ENCODE measurements around the gene AFM.

The AFM gene

GRCh38 chr4:73477176-73477575 lies 4.4 kb upstream of the AFM start:
- Histone ChIP-seq H3K27me3 (ENCODE audit: insufficient read depth, low read length, poor library complexity) (no peaks in the 10 kb centered on the region), H3K4me1 (ENCODE audit: insufficient read depth, low read length) (no peaks in the 10 kb centered on the region), H3K9me3 (ENCODE audit: insufficient read depth, low read length, severe bottlenecking) (peaks cover 12% of the 10 kb centered on the region), H3K27ac (ENCODE audit: low read length) (no peak overlapping the region), H3K4me2 (ENCODE audit: insufficient read depth, low read length) (no peak overlapping the region), H3K9ac (ENCODE audit: low read depth, low read length) (no peak overlapping the region), H3K36me3 (ENCODE audit: insufficient read depth, low read length) (no peaks in the 10 kb centered on the region), H2AFZ (ENCODE audit: low read depth, low read length) (no peak overlapping the region), H3K79me2 (ENCODE audit: insufficient read depth, low read length) (no peaks in the 10 kb centered on the region), H3K4me3 (ENCODE audit: low read depth in 1 of 2, low read length in 2 of 2) (no peak overlapping the region), H4K20me1 (ENCODE audit: insufficient read depth, low read length) (no peaks in the 10 kb centered on the region)
- DNase-seq, result no peak
- no peak for ATAC-seq (ENCODE audit: insufficient read depth, low read depth)
- no peak for TF ChIP-seq EZH2 (IDR thresholded peaks at IDR 0.05; ENCODE audit: borderline replicate concordance, low read depth, low read length, severe bottlenecking)
- TF ChIP-seq, protein P1, sequence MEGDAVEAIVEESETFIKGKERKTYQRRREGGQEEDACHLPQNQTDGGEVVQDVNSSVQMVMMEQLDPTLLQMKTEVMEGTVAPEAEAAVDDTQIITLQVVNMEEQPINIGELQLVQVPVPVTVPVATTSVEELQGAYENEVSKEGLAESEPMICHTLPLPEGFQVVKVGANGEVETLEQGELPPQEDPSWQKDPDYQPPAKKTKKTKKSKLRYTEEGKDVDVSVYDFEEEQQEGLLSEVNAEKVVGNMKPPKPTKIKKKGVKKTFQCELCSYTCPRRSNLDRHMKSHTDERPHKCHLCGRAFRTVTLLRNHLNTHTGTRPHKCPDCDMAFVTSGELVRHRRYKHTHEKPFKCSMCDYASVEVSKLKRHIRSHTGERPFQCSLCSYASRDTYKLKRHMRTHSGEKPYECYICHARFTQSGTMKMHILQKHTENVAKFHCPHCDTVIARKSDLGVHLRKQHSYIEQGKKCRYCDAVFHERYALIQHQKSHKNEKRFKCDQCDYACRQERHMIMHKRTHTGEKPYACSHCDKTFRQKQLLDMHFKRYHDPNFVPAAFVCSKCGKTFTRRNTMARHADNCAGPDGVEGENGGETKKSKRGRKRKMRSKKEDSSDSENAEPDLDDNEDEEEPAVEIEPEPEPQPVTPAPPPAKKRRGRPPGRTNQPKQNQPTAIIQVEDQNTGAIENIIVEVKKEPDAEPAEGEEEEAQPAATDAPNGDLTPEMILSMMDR (IDR thresholded peaks at IDR 0.05; ENCODE audit: borderline replicate concordance, extremely low read depth, low read length, poor library complexity, severe bottlenecking), result no peak

DNA sequence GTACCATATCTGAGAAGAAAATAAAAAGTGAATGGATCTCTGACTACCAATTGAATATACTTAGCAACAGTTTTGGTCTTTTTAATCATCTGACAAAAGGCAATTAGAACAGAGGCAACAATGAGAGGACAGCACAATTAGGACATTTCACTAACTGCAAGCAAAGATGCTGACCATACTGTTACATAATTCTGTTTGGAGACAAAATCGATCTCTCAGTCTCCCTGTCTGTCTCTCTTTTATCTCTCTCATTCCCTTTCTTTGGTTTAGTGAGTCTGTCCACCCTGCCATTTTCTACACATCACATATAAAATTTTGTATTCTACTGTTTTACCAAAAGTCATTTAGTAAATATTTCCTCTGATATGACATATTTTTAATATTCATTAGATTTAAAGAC lies 2.2 kb upstream of the AFM start:
- no peaks in the 10 kb centered on the region for H3K36me3 ChIP-seq (ENCODE audit: insufficient read depth, low read length)
- H3K4me2 ChIP-seq (ENCODE audit: insufficient read depth, low read length), result no peak overlapping the region
- H3K9me3 ChIP-seq (ENCODE audit: insufficient read depth, low read length, severe bottlenecking), result peaks cover 6% of the 10 kb centered on the region
- no peaks in the 10 kb centered on the region for H4K20me1 ChIP-seq (ENCODE audit: insufficient read depth, low read length)
- no peaks in the 10 kb centered on the region for H3K27me3 ChIP-seq (ENCODE audit: insufficient read depth, low read length, poor library complexity)
- no peaks in the 10 kb centered on the region for H3K79me2 ChIP-seq (ENCODE audit: insufficient read depth, low read length)
- H3K4me3 ChIP-seq (ENCODE audit: low read depth in 1 of 2, low read length in 2 of 2), result no peak overlapping the region
- no peak overlapping the region for H2AFZ ChIP-seq (ENCODE audit: low read depth, low read length)
- DNase-seq, result no peak
- H3K4me1 ChIP-seq (ENCODE audit: insufficient read depth, low read length), result no peaks in the 10 kb centered on the region
- TF ChIP-seq, protein P1 (IDR thresholded peaks at IDR 0.05; ENCODE audit: borderline replicate concordance, extremely low read depth, low read length, poor library complexity, severe bottlenecking), result no peak
- no peak for TF ChIP-seq EZH2 (IDR thresholded peaks at IDR 0.05; ENCODE audit: borderline replicate concordance, low read depth, low read length, severe bottlenecking)
- H3K9ac ChIP-seq (ENCODE audit: low read depth, low read length), result no peak overlapping the region
- no peak overlapping the region for H3K27ac ChIP-seq (ENCODE audit: low read length)
- no peak for ATAC-seq (ENCODE audit: insufficient read depth, low read depth)

GRCh38 chr4:73485085-73485484 lies 3.5 kb downstream of the AFM start:
- Histone ChIP-seq H3K36me3 (ENCODE audit: insufficient read depth, low read length) (no peaks in the 10 kb centered on the region), H3K9ac (ENCODE audit: low read depth, low read length) (no peak overlapping the region), H2AFZ (ENCODE audit: low read depth, low read length) (no peak overlapping the region), H3K9me3 (ENCODE audit: insufficient read depth, low read length, severe bottlenecking) (no peaks in the 10 kb centered on the region), H3K4me1 (ENCODE audit: insufficient read depth, low read length) (no peaks in the 10 kb centered on the region), H3K27me3 (ENCODE audit: insufficient read depth, low read length, poor library complexity) (no peaks in the 10 kb centered on the region), H3K79me2 (ENCODE audit: insufficient read depth, low read length) (no peaks in the 10 kb centered on the region), H4K20me1 (ENCODE audit: insufficient read depth, low read length) (no peaks in the 10 kb centered on the region), H3K27ac (ENCODE audit: low read length) (no peak overlapping the region), H3K4me2 (ENCODE audit: insufficient read depth, low read length) (no peak overlapping the region), H3K4me3 (ENCODE audit: low read depth in 1 of 2, low read length in 2 of 2) (no peak overlapping the region)
- ATAC-seq (ENCODE audit: insufficient read depth, low read depth), result no peak
- DNase-seq, result no peak
- TF ChIP-seq, protein P1 (IDR thresholded peaks at IDR 0.05; ENCODE audit: borderline replicate concordance, extremely low read depth, low read length, poor library complexity, severe bottlenecking), result no peak
- TF ChIP-seq EZH2 (IDR thresholded peaks at IDR 0.05; ENCODE audit: borderline replicate concordance, low read depth, low read length, severe bottlenecking), result no peak

DNA sequence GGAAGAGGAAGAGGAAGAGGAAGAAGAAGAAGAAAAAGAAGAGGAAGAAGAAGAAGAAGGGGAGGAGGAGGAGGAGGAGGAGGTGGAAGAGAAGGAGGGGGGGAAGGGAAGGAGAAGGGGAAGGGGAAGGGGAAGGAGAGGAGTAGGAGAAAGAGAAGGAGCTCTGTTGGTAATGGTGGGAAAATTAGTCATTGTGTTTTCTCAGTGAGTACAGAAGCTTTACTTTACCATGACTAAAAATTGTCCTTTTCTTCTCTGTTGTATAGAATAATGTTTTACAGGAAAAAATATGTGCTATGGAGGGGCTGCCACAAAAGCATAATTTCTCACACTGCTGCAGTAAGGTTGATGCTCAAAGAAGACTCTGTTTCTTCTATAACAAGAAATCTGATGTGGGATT lies 4.1 kb downstream of the AFM start:
- no peak overlapping the region for H2AFZ ChIP-seq (ENCODE audit: low read depth, low read length)
- no peaks in the 10 kb centered on the region for H3K36me3 ChIP-seq (ENCODE audit: insufficient read depth, low read length)
- no peak overlapping the region for H3K9ac ChIP-seq (ENCODE audit: low read depth, low read length)
- H3K27ac ChIP-seq (ENCODE audit: low read length), result no peak overlapping the region
- H3K79me2 ChIP-seq (ENCODE audit: insufficient read depth, low read length), result no peaks in the 10 kb centered on the region
- no peaks in the 10 kb centered on the region for H3K4me1 ChIP-seq (ENCODE audit: insufficient read depth, low read length)
- H3K4me3 ChIP-seq (ENCODE audit: low read depth in 1 of 2, low read length in 2 of 2), result no peak overlapping the region
- DNase-seq, result no peak
- no peaks in the 10 kb centered on the region for H3K27me3 ChIP-seq (ENCODE audit: insufficient read depth, low read length, poor library complexity)
- TF ChIP-seq, protein P1 (IDR thresholded peaks at IDR 0.05; ENCODE audit: borderline replicate concordance, extremely low read depth, low read length, poor library complexity, severe bottlenecking), result no peak
- TF ChIP-seq EZH2 (IDR thresholded peaks at IDR 0.05; ENCODE audit: borderline replicate concordance, low read depth, low read length, severe bottlenecking), result no peak
- no peaks in the 10 kb centered on the region for H3K9me3 ChIP-seq (ENCODE audit: insufficient read depth, low read length, severe bottlenecking)
- ATAC-seq (ENCODE audit: insufficient read depth, low read depth), result no peak
- H4K20me1 ChIP-seq (ENCODE audit: insufficient read depth, low read length), result no peaks in the 10 kb centered on the region
- H3K4me2 ChIP-seq (ENCODE audit: insufficient read depth, low read length), result no peak overlapping the region

Measured in DND-41 (cell line).